HG03103 (cell line): ENCODE results near the gene P4HA2.

Source experiments
- ATAC-seq: cut with Tn5 transposase; IDR thresholded peaks from one replicate; pipeline ENCODE4 v1.9.1; 2021; ENCODE audit warnings: low read depth; ENCODE audit not compliant: unreplicated experiment

P4HA2 gene

GRCh38 chr5:132227485-132228240, at the start of gene P4HA2:
TSS of gene P4HA2 (minus strand) at chr5:132227853. CDS start at chr5:132218626, 9,227 bp downstream.
- peak; percentile 81 for ATAC-seq

DNA sequence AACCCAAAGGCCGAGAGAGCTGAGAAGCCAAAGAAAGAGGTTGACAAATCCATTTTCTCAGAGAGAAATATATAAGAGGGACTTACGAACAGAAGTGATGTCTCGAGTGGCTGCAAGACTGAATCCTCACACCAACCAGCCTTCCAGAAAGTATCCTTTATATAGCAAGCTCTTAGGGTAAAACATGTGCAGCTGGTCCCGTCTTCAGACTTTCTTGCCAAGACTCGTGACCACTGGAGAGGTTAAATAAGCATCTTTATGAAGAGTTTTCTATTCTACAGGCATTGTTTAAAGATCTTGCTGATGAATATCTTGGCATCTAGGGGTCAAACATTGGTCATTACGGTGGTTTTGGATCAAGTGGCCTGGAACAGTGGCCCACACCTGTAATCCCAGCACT, 49.6 kb upstream of the P4HA2 start:
- no peak for ATAC-seq

GRCh38 chr5:132275367-132276220, 47.9 kb upstream of the P4HA2 start:
- no peak for ATAC-seq

- no peak for ATAC-seq
Measured at GRCh38 chr5:132274050-132274792, 46.6 kb upstream of the P4HA2 start.

- ATAC-seq = no peak
Measured at GRCh38 chr5:132273631-132274030, 46.0 kb upstream of the P4HA2 start.

DNA sequence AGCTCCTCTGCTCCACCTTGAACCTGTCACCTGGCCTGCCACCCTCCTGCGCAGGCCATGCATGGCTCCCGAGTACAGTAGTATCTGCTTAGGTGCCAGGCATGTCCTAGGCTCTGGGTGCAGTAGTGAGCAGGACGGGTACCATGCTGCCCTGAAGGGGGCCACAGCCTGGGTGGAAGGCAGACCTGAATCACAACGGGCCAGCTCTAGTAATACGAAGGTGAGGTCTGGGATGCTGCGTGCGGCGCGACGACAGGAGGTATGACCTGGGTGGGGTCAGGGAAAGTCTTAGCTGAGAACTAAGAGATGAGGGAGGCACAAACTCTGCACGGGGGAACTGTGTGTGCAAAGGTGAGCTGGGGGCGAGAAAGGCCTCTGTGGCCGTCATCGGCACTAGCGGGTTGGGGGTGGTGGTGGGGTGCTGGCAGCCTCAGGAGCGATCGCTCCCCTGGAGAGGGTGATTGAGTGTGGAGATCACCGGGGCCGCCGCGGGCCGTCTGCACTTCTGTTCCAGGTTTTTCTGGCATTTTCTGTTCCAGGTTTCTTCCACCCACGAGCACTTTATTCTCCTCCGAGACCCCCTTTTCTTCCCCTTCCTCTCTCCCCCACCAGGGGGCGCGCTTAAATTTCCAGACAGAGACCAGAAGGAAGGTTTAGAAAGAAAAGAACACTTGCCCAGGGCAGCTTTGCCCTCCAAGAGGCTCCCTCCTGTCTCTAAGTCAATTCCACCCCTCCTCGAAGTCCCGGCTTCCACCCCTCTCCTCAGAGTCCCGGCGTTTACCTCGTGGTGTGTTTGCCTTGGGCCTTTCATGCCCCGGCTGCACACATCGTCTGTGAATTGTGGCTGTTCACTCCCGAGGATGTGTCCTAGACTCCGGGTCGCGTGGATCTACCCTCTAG, 44.9 kb upstream of the P4HA2 start:
- no peak for ATAC-seq

DNA sequence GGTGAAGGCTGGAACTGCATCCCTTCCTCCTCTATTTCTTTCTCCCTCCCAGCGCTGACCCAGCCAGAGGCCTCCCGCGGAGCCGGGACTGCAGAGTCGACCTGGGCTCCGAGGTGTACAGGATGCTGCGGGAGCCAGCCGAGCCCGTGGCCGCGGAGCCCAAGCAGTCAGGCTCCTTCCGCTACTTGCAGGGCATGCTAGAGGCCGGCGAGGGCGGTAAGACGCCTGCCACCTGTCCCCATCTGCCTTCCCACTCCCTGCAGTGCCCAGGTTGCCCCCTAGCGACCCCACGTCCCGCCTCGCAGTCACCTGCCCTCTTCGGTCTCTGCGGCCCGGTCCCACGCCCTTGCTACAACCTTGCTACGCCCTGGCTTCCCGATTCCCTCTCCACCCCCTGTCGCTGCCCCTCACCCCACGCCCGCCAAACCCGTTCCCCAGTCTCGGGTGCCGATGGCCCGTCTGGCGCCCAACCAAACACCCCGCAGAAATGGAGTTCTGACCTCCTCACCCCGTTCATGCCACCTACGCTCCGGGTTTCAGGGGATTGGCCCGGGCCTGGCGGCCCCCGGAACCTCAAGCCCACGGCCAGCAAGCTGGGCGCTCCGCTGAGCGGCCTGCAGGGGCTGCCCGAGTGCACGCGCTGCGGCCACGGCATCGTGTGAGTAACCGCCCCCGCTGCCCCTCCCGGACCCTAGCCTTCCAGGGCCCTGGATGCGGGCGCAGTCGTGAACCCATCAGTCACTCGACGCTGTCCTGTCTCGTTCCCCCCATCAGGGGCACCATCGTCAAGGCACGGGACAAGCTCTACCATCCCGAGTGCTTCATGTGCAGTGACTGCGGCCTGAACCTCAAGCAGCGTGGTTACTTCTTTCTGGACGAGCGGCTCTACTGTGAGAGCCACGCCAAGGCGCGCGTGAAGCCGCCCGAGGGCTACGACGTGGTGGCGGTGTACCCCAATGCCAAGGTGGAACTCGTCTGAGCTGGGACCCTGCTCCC, 43.9 kb upstream of the P4HA2 start:
- no peak for ATAC-seq

DNA sequence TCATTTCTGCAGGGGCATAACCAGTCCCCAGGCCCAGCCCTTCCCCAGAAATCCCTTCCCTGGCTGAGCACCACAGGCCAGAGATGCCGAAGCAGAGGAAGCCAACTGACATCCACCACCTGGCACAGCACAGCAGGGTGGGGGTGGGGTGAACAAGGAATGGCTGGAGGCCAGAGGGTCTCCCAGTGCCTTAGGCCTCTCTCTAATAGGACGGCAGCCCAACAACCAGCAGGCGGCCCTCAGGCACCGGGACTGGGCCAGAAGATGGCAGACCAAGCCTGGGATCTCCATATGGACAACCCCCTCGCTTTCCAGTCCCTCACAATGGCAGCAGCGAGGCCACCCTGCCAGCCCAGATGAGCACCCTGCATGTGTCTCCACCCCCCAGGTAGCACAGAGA, 43.1 kb upstream of the P4HA2 start:
- no peak for ATAC-seq

DNA sequence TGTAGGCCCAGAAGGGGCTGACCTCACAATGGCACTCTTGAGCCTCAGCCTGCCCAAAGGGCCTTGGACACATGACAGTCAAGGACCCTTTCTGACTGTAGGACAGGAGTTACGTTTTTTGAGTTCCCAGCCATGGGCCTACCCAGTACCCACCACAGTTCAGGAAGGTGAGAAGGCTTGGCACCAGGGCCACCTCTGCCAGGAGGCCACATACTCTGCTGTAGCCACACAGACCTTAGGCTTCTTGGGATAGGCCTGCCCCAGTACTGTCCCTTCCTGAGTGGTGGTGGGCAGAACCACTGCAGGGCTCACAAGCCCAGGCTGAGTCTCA, 42.6 kb upstream of the P4HA2 start:
- ATAC-seq = no peak

DNA sequence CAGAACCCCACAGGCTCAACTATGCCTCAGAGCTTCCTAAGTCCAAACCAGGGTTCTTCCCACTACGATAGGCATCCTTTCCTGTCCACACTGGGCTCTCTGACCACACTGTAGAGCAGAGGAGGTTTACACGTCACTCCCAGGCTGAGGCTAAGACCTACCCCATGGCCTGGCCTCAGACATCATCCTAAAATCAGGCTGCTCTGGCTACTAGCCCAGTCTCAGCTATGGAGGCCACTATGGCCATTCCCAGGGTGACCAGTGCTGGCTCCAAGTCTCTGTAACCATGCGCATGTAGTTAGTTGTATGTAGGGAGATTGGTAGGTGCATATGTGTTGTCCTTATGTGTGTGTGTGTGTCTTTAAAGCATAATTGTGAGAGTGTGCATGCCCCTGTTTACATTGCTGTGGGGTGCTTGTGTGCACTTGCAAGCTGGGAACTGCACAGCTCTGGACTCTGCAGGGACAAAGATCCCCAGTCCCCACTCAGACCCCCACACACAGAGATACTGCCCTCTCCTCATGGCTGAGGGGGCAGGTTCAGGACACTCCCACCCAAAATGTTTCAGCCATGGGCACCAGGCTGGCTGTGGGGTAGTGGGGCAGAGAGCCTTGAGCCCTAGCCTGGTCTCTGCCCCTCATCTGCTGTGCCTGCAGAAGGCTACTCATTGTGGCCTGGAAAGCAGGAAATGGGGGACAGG, 42.1 kb upstream of the P4HA2 start:
- no peak for ATAC-seq

GRCh38 chr5:132268769-132269551, 41.3 kb upstream of the P4HA2 start:
- ATAC-seq = peak; percentile 56

DNA sequence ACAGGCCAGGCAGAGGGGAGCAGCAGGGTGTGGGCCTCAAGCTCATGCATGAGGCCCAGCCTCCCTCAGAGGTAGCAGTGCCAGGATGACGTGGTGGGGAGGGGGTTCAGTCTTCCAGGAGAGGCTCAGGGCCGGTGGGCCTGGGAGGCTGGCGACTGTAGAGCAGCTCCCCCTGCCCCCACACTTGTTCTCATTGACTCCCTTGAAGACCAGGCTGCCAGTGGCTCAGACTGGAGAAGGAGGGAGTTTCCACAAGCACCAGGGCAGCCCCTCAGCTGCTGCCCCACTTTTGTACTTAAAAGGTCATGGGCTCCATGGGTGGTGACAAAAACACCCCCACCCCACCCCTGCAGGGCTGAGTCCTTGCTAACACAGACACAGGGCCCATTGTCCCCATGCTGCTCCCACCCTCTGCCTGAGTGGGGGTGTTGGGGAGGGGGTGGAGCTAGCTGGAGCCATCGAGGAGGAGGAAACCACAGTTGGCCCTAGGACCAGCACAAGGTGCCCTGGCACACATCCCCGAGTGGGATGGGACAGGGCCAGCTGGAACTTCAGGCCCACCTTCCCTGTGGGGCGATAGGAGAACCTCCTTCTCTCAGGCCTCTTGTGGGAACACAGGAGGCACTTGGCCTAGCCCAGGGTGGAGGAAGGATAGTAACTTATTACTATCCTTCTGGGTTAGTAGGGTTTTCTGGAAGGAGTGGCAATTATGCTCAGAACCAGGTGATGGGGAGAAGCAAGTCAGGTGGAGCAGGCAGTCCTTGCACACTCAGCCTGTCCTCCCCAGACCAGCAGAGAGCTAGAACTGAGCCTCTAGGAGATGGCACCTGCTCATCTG, 40.5 kb upstream of the P4HA2 start:
- ATAC-seq = no peak

DNA sequence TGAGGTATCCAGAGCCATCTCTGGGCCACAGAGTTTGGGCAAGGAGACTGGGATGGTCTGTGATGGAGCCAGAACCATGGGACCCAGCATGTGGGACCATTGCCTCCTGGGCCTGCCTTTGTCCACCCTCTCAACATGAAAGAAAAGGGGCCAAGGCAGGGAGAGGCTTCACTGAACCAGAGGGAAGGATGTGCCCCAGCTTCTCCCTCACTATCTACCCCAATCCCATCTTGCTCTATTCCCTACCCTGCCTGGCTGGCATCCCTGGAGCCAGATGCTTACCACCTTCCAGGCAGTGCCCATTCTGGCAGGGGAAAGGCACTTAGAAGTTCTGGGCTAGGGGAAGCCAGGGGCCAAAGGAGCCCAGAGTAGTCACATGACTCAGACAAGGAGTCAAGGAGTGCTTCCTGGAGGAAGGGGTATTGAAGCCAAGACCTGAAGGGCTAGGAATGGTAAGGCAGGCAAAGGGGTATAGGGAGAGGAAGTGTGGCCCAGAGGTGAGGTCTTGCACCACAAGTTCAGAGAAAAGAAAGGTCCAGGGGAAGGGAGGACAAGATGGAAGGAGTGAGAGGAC, 39.6 kb upstream of the P4HA2 start:
- no peak for ATAC-seq

GRCh38 chr5:132266836-132267160, 39.1 kb upstream of the P4HA2 start:
- no peak for ATAC-seq

DNA sequence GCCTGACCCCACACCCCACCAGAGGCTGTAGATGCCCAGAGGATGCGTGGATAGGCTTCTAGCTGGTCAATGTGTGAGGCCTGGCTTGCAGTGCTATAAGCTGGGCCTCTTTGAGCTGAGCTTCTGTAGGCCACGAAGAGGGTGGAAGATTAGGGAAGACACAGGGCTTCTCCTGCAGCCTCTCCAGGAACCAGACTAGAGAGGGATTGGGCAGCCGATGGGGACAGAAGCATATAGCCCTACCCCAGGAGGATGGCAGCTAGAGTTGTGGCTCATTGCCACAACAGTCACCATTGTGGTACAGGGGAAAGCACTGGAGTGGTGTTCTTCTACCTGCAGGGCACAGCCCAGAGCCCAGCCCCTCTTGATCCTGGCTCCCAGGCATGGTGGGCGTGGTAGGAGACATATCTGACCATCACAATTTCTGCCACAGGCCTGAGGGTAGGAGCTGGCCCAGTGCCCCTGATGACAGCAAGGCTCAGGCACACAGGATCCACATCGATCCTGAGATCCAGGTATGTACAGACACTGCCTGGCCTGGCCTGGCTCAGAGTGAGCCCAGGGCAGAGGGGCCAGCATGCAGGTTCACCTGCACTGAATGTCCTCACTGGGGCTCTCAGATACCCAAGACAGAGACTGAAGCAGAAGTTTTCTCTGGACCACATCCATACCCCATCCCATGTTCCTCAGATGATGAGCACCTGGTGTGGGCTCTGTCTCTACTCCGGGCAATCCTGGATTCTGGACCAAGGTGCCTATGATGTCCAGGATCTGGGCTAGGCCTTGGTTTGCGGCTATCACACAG, 38.6 kb upstream of the P4HA2 start:
- no peak for ATAC-seq
